ENCODE data around the gene NMUR2. TPM values are rescaled to one million over a fixed set of nuclear protein-coding genes. Genes with fewer than 3 reads are reported as not detected.

Gene NMUR2
- total RNA-seq, 2 experiments from 2014 or later = not detected

- Histone ChIP-seq H3K9me3 (ENCODE audit: control insufficient read depth in 1 of 2, insufficient read depth in 1 of 2, low read length in 2 of 2) (no peaks in the 10 kb centered on the region), H3K4me3 (ENCODE audit: low read length) (no peak overlapping the region), H3K27me3 (ENCODE audit: control insufficient read depth in 1 of 2, insufficient read depth in 2 of 2, low read length in 2 of 2) (no peaks in the 10 kb centered on the region), H3K4me1 (ENCODE audit: insufficient read depth, low read length) (no peaks in the 10 kb centered on the region), H3K36me3 (ENCODE audit: insufficient read depth, low read length) (no peaks in the 10 kb centered on the region), H3K27ac (ENCODE audit: low read depth in 1 of 2, low read length in 2 of 2) (no peak overlapping the region)
- CTCF ChIA-PET = no interaction called here
- H3K27ac Mint-ChIP-seq = no peak overlapping the region
- intact Hi-C loops (cut with DNase I, micrococcal nuclease) = no loop called here
- POLR2A ChIA-PET = no interaction called here
- no peaks in the 10 kb centered on the region for H3K9me3 Mint-ChIP-seq
- H3K36me3 Mint-ChIP-seq (ENCODE audit: low read depth) = no peaks in the 10 kb centered on the region
- TF ChIP-seq, protein P1, sequence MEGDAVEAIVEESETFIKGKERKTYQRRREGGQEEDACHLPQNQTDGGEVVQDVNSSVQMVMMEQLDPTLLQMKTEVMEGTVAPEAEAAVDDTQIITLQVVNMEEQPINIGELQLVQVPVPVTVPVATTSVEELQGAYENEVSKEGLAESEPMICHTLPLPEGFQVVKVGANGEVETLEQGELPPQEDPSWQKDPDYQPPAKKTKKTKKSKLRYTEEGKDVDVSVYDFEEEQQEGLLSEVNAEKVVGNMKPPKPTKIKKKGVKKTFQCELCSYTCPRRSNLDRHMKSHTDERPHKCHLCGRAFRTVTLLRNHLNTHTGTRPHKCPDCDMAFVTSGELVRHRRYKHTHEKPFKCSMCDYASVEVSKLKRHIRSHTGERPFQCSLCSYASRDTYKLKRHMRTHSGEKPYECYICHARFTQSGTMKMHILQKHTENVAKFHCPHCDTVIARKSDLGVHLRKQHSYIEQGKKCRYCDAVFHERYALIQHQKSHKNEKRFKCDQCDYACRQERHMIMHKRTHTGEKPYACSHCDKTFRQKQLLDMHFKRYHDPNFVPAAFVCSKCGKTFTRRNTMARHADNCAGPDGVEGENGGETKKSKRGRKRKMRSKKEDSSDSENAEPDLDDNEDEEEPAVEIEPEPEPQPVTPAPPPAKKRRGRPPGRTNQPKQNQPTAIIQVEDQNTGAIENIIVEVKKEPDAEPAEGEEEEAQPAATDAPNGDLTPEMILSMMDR (IDR thresholded peaks at IDR 0.05) = no peak
- no peak overlapping the region for H3K4me3 Mint-ChIP-seq
- ATAC-seq (ENCODE audit: poor library complexity) (no peak), DNase-seq (no peak)
- H3K27me3 Mint-ChIP-seq = no peaks in the 10 kb centered on the region
- H3K4me1 Mint-ChIP-seq (ENCODE audit: low read depth) = no peaks in the 10 kb centered on the region
Observed at GRCh38 chr5:152424501-152424900, 19.4 kb upstream of the NMUR2 start.

- Mint-ChIP-seq H3K27me3 (no peaks in the 10 kb centered on the region), H3K4me3 (no peak overlapping the region), H3K4me1 (ENCODE audit: low read depth) (no peaks in the 10 kb centered on the region), H3K9me3 (no peaks in the 10 kb centered on the region), H3K27ac (no peak overlapping the region), H3K36me3 (ENCODE audit: low read depth) (no peaks in the 10 kb centered on the region)
- DNase-seq (no peak), ATAC-seq (ENCODE audit: poor library complexity) (no peak)
- ChIA-PET POLR2A (no interaction called here), CTCF (no interaction called here)
- Histone ChIP-seq H3K36me3 (ENCODE audit: insufficient read depth, low read length) (no peaks in the 10 kb centered on the region), H3K4me1 (ENCODE audit: insufficient read depth, low read length) (no peaks in the 10 kb centered on the region), H3K9me3 (ENCODE audit: control insufficient read depth in 1 of 2, insufficient read depth in 1 of 2, low read length in 2 of 2) (no peaks in the 10 kb centered on the region), H3K4me3 (ENCODE audit: low read length) (no peak overlapping the region), H3K27ac (ENCODE audit: low read depth in 1 of 2, low read length in 2 of 2) (no peak overlapping the region), H3K27me3 (ENCODE audit: control insufficient read depth in 1 of 2, insufficient read depth in 2 of 2, low read length in 2 of 2) (no peaks in the 10 kb centered on the region)
- intact Hi-C loops (cut with DNase I, micrococcal nuclease) = no loop called here
- TF ChIP-seq, protein P1 (IDR thresholded peaks at IDR 0.05) = no peak
Observed at GRCh38 chr5:152422081-152422480, 17.0 kb upstream of the NMUR2 start.

- H3K9me3 Mint-ChIP-seq = peaks cover 3% of the 10 kb centered on the region
- Histone ChIP-seq H3K27ac (ENCODE audit: low read depth in 1 of 2, low read length in 2 of 2) (no peak overlapping the region), H3K9me3 (ENCODE audit: control insufficient read depth in 1 of 2, insufficient read depth in 1 of 2, low read length in 2 of 2) (peaks cover 0 to 4% of the 10 kb centered on the region in 2 experiments), H3K4me1 (ENCODE audit: insufficient read depth, low read length) (no peaks in the 10 kb centered on the region), H3K4me3 (ENCODE audit: low read length) (no peak overlapping the region), H3K27me3 (ENCODE audit: control insufficient read depth in 1 of 2, insufficient read depth in 2 of 2, low read length in 2 of 2) (no peaks in the 10 kb centered on the region), H3K36me3 (ENCODE audit: insufficient read depth, low read length) (no peaks in the 10 kb centered on the region)
- H3K4me1 Mint-ChIP-seq (ENCODE audit: low read depth) = no peaks in the 10 kb centered on the region
- intact Hi-C loops (cut with DNase I, micrococcal nuclease) = no loop called here
- CTCF ChIA-PET = no interaction called here
- H3K27ac Mint-ChIP-seq = no peak overlapping the region
- H3K27me3 Mint-ChIP-seq = peaks cover 10% of the 10 kb centered on the region
- DNase-seq = no peak
- no peak overlapping the region for H3K4me3 Mint-ChIP-seq
- H3K36me3 Mint-ChIP-seq (ENCODE audit: low read depth) = no peaks in the 10 kb centered on the region
- no peak for ATAC-seq (ENCODE audit: poor library complexity)
- POLR2A ChIA-PET = no interaction called here
- TF ChIP-seq, protein P1 (IDR thresholded peaks at IDR 0.05) = no peak
Observed at GRCh38 chr5:152412129-152412528, 7.0 kb upstream of the NMUR2 start.
